Right atrium auricular region (tissue), 2 donors: ENCODE results near the gene EFNA5. TPM values are rescaled to one million over a fixed set of nuclear protein-coding genes. Genes with fewer than 3 reads are reported as not detected.

ENCODE experiments used
- DNase-seq: peaks from one replicate; pipeline ENCODE4 v3.0.0-alpha.2; 2019; ENCODE audit warnings: low spot score
- H3K27ac ChIP-seq, 2 donors: fragments of 200-600 bp; sonication (generic); 1 replicate in 1 of 2; 2 replicates in 1 of 2; pipeline ENCODE4 v1.5.1; 2016 to 2019
- H3K27me3 ChIP-seq, 2 donors: fragments of 200-600 bp; sonication (generic); one replicate each; pipeline versions ENCODE4 v1.5.1 to v1.6.0; 2017 to 2019
- H3K36me3 ChIP-seq: fragments of 200-600 bp; sonication (generic); one replicate; pipeline ENCODE4 v1.5.1; 2016
- H3K4me1 ChIP-seq, 2 donors: fragments of 200-600 bp; sonication (generic); one replicate each; pipeline versions ENCODE4 v1.5.1 to v1.6.0; 2017 to 2019
- H3K4me3 ChIP-seq, 2 donors: fragments of 200-600 bp; sonication (generic); 1 replicate in 1 of 2; 2 replicates in 1 of 2; pipeline ENCODE4 v1.5.1; 2017 to 2019; ENCODE audit warnings: mild to moderate bottlenecking in 1 of 2, moderate library complexity in 1 of 2
- H3K9me3 ChIP-seq, 2 donors: fragments of 200-600 bp; sonication (generic); one replicate each; pipeline ENCODE4 v1.5.1; 2019
- total RNA-seq, 2 donors: library from RNA; depleted of rRNA; stranded (reverse); fragments of >200 nt; gene quantifications; one replicate each; pipeline ENCODE4 v1.1.0, GENCODE V29; 2016
- TF ChIP-seq, protein P1 (sequence below), 2 donors: fragments of 200-600 bp; sonication (generic); IDR thresholded peaks; one replicate each; pipeline ENCODE4 v1.5.1; 2019; ENCODE audit warnings: antibody characterized with exemption in 2 of 2

EFNA5 gene
- total RNA-seq, 2 donors from 2014 or later = 17.0 to 19.2 TPM

DNA sequence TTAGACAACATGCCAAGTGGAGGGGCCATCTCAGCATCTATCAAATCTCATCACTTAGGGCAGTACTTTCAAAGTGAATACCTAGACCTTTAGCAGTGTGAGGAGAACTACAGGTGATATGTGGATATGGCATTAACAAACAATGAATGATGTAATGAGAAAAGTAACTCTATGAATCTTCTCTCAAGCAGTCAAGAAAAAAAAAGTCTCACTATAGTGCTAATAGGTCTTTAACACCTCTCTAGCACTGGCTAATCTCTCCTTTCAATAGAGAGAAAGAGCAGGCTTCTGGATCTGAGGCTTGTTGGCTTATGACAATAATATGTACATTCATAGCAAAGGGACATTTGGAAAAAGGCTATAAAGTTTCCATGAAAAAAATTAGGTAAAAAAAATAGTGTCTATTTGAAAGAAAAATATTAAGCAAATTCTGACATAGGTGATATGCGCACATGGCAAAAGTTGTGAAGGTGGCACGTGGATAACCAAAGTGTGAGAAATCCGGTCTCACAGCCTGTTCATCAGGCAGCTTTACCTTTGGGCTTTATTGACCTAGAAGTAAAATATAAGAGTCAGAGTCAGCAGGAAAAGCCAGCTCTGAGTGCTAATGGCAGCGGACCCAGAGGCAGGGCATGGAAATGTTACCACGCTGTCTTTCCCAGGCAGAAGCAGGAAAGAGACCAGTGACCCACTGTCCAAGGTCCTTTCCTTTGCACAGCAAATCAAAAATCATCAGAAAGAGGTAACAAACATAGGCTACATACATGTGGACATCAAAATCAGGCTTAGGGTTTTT, 203.4 kb downstream of the EFNA5 start:
- Histone ChIP-seq H3K27me3 (no peaks in the 10 kb centered on the region), H3K9me3 (no peaks in the 10 kb centered on the region), H3K36me3 (no peaks in the 10 kb centered on the region), H3K4me3 (no peak overlapping the region), H3K27ac (peak overlapping the region; percentile 48 to 76), H3K4me1 (peaks cover 0 to 37% of the 10 kb centered on the region in 2 donors)
- TF ChIP-seq, protein P1, sequence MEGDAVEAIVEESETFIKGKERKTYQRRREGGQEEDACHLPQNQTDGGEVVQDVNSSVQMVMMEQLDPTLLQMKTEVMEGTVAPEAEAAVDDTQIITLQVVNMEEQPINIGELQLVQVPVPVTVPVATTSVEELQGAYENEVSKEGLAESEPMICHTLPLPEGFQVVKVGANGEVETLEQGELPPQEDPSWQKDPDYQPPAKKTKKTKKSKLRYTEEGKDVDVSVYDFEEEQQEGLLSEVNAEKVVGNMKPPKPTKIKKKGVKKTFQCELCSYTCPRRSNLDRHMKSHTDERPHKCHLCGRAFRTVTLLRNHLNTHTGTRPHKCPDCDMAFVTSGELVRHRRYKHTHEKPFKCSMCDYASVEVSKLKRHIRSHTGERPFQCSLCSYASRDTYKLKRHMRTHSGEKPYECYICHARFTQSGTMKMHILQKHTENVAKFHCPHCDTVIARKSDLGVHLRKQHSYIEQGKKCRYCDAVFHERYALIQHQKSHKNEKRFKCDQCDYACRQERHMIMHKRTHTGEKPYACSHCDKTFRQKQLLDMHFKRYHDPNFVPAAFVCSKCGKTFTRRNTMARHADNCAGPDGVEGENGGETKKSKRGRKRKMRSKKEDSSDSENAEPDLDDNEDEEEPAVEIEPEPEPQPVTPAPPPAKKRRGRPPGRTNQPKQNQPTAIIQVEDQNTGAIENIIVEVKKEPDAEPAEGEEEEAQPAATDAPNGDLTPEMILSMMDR (IDR thresholded peaks at IDR 0.05) = no peak
- DNase-seq = no peak

DNA sequence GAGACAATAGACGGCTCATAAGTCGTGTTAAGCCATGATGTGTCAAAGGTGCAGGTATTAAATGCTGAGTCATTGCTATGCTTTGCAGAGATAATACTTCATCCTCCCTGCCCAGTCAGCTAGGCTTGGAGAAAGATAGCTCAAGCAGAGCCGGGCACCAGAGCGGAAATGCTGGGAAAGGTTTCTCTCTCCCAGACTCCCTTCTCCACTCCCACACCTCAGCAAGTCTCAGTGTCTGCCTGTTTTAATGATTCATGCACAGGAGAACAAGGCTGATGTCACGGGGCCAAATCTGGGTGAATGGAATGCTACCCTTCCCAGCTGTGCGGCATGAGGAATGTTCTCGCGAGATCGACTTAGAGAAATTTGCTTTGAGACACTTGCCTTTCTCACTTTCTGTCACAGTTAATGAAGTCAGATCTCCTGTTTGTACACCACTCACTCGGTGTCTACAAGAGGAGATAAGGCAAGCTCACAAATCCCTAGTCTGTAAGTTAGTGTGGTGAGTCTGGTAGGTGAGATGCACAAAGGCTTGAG, 204.4 kb downstream of the EFNA5 start:
- no peaks in the 10 kb centered on the region for H3K36me3 ChIP-seq
- TF ChIP-seq, protein P1 (IDR thresholded peaks at IDR 0.05) = no peak
- no peaks in the 10 kb centered on the region for H3K9me3 ChIP-seq
- peaks cover 0 to 37% of the 10 kb centered on the region in 2 donors for H3K4me1 ChIP-seq
- DNase-seq = no peak
- H3K4me3 ChIP-seq = no peak overlapping the region
- peak overlapping the region; percentile 48 to 76 for H3K27ac ChIP-seq
- no peaks in the 10 kb centered on the region for H3K27me3 ChIP-seq

DNA sequence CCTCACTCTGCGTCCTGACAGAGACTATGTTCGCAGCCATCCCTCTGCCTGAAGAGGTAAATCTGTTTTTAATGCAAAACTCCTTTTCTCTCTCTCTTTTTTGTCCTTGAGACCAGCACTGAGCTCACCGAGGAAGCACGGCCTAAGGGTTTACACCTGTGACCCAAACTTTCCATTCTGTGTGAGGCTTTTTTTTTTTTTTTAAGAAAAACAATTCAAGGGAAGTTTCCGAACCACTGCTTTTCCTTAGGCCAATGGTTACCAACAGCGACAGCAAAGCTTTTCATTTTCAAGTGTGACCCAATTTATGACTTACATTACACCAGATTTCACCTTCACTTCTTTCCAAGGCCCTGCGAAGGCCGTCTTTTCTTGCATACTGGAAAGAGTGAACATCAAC, 205.9 kb downstream of the EFNA5 start:
- no peak overlapping the region for H3K4me3 ChIP-seq
- H3K4me1 ChIP-seq = peaks cover 0 to 33% of the 10 kb centered on the region in 2 donors
- H3K27ac ChIP-seq = peak overlapping the region in 1 of 2 donors; percentile 76
- TF ChIP-seq, protein P1 (IDR thresholded peaks at IDR 0.05) = no peak
- no peaks in the 10 kb centered on the region for H3K27me3 ChIP-seq
- H3K36me3 ChIP-seq = no peaks in the 10 kb centered on the region
- H3K9me3 ChIP-seq = no peaks in the 10 kb centered on the region
- no peak for DNase-seq

DNA sequence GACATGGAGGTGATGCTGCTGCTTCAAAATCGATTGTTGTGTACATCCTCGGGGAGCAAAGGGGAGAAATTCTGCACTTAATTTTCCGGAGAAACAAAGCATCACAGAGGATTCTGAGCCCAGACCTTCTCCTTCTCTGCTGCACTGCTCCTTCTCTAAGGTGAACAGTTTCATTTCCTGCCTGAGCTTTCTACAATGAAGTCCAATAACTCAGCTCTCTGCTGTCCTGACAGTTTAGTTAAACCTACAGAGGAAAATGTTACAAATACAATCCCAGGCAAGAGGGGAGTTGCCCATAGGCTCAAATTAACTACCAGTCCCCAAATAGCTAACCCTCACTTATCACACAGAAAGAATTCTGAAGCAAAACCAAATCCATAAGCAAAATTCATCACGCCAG, 206.3 kb downstream of the EFNA5 start:
- H3K27me3 ChIP-seq = no peaks in the 10 kb centered on the region
- no peaks in the 10 kb centered on the region for H3K36me3 ChIP-seq
- no peak for DNase-seq
- H3K9me3 ChIP-seq = no peaks in the 10 kb centered on the region
- no peak overlapping the region for H3K27ac ChIP-seq
- H3K4me1 ChIP-seq = peaks cover 0 to 32% of the 10 kb centered on the region in 2 donors
- TF ChIP-seq, protein P1 (IDR thresholded peaks at IDR 0.05) = no peak
- no peak overlapping the region for H3K4me3 ChIP-seq

DNA sequence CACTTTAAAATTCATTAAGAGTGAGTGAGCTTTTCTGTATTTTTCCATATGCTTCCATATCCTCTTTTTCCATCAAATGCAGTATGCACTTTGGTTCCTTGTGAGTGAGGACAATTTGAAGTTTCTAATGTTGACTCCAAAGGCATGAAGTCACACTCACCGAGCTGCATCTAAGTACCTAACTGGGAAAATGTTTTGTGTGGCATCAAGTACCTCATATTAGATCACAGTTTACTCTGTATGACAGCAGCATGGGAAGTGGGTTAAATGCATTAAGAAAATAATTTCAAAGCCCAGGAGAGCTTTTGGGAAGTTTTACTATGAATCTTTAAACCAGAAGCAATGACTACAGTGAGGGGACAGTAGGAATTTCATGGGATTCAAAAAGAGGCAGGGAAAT, 207.0 kb downstream of the EFNA5 start:
- peaks cover 0 to 27% of the 10 kb centered on the region in 2 donors for H3K4me1 ChIP-seq
- DNase-seq = no peak
- TF ChIP-seq, protein P1 (IDR thresholded peaks at IDR 0.05) = no peak

More for the DNA sequence above, 207.0 kb downstream of the EFNA5 start:
- Histone ChIP-seq H3K9me3 (no peaks in the 10 kb centered on the region), H3K27ac (no peak overlapping the region), H3K4me3 (no peak overlapping the region), H3K36me3 (no peaks in the 10 kb centered on the region), H3K27me3 (no peaks in the 10 kb centered on the region)
